Measurements from ENCODE around the gene TRPV3.

Gene TRPV3

GRCh38 chr17:3475251-3475685 lies 82.3 kb downstream of the TRPV3 start:
- Histone ChIP-seq H3K4me2 (ENCODE audit: low read length) (no peak overlapping the region), H3K79me2 (ENCODE audit: insufficient read depth, low read length) (no peaks in the 10 kb centered on the region), H3K9me3 (ENCODE audit: low read length) (no peaks in the 10 kb centered on the region), H3K36me3 (ENCODE audit: insufficient read depth, low read length) (no peaks in the 10 kb centered on the region), H3K9ac (ENCODE audit: low read length) (no peak overlapping the region), H3K9me2 (ENCODE audit: low read depth, low read length) (no peaks in the 10 kb centered on the region), H3K27ac (ENCODE audit: low read depth, low read length, poor library complexity, severe bottlenecking) (no peak overlapping the region), H3K4me3 (ENCODE audit: low read depth, low read length, poor library complexity, severe bottlenecking) (no peak overlapping the region), H4K20me1 (ENCODE audit: insufficient read depth, low read length) (no peaks in the 10 kb centered on the region), H3K4me1 (ENCODE audit: insufficient read depth, low read length, severe bottlenecking) (no peaks in the 10 kb centered on the region), H3F3A (ENCODE audit: insufficient read depth, low read length) (no peaks in the 10 kb centered on the region), H3K27me3 (ENCODE audit: insufficient read depth, low read length) (no peaks in the 10 kb centered on the region), H2AFZ (ENCODE audit: low read length) (no peak overlapping the region)
- TF ChIP-seq CTCF (IDR thresholded peaks at IDR 0.05; ENCODE audit: low read length), result no peak
- TF ChIP-seq EZH2 (IDR thresholded peaks at IDR 0.05; ENCODE audit: borderline replicate concordance, low read length), result no peak

- Histone ChIP-seq H3K27me3 (ENCODE audit: insufficient read depth, low read length) (no peaks in the 10 kb centered on the region), H3K4me3 (ENCODE audit: low read depth, low read length, poor library complexity, severe bottlenecking) (no peak overlapping the region), H3F3A (ENCODE audit: insufficient read depth, low read length) (no peaks in the 10 kb centered on the region), H3K9ac (ENCODE audit: low read length) (no peak overlapping the region), H2AFZ (ENCODE audit: low read length) (no peak overlapping the region), H3K36me3 (ENCODE audit: insufficient read depth, low read length) (no peaks in the 10 kb centered on the region), H3K9me2 (ENCODE audit: low read depth, low read length) (no peaks in the 10 kb centered on the region), H4K20me1 (ENCODE audit: insufficient read depth, low read length) (no peaks in the 10 kb centered on the region), H3K27ac (ENCODE audit: low read depth, low read length, poor library complexity, severe bottlenecking) (no peak overlapping the region), H3K4me2 (ENCODE audit: low read length) (no peak overlapping the region), H3K4me1 (ENCODE audit: insufficient read depth, low read length, severe bottlenecking) (no peaks in the 10 kb centered on the region), H3K9me3 (ENCODE audit: low read length) (no peaks in the 10 kb centered on the region), H3K79me2 (ENCODE audit: insufficient read depth, low read length) (no peaks in the 10 kb centered on the region)
- no peak for TF ChIP-seq CTCF (IDR thresholded peaks at IDR 0.05; ENCODE audit: low read length)
- TF ChIP-seq EZH2 (IDR thresholded peaks at IDR 0.05; ENCODE audit: borderline replicate concordance, low read length), result no peak
Observed at GRCh38 chr17:3474212-3474611, 83.4 kb downstream of the TRPV3 start.

- Histone ChIP-seq H3K9me3 (ENCODE audit: low read length) (no peaks in the 10 kb centered on the region), H3K4me1 (ENCODE audit: insufficient read depth, low read length, severe bottlenecking) (no peaks in the 10 kb centered on the region), H3F3A (ENCODE audit: insufficient read depth, low read length) (no peaks in the 10 kb centered on the region), H3K9me2 (ENCODE audit: low read depth, low read length) (no peaks in the 10 kb centered on the region), H2AFZ (ENCODE audit: low read length) (no peak overlapping the region), H3K27me3 (ENCODE audit: insufficient read depth, low read length) (no peaks in the 10 kb centered on the region), H3K4me2 (ENCODE audit: low read length) (no peak overlapping the region), H3K4me3 (ENCODE audit: low read depth, low read length, poor library complexity, severe bottlenecking) (no peak overlapping the region), H3K27ac (ENCODE audit: low read depth, low read length, poor library complexity, severe bottlenecking) (no peak overlapping the region), H3K9ac (ENCODE audit: low read length) (no peak overlapping the region), H3K36me3 (ENCODE audit: insufficient read depth, low read length) (no peaks in the 10 kb centered on the region), H3K79me2 (ENCODE audit: insufficient read depth, low read length) (no peaks in the 10 kb centered on the region), H4K20me1 (ENCODE audit: insufficient read depth, low read length) (no peaks in the 10 kb centered on the region)
- TF ChIP-seq EZH2 (IDR thresholded peaks at IDR 0.05; ENCODE audit: borderline replicate concordance, low read length) (no peak), CTCF (IDR thresholded peaks at IDR 0.05; ENCODE audit: low read length) (no peak)
Observed at GRCh38 chr17:3472137-3472536, 85.5 kb downstream of the TRPV3 start.
